HG03354 (cell line): ENCODE data around the gene PPP1R8.

Source experiments
- ATAC-seq: cut with Tn5 transposase; IDR thresholded peaks from one replicate; pipeline ENCODE4 v1.9.1; 2021; ENCODE audit warnings: mild to moderate bottlenecking; ENCODE audit not compliant: unreplicated experiment, poor library complexity, severe bottlenecking

PPP1R8 gene

DNA sequence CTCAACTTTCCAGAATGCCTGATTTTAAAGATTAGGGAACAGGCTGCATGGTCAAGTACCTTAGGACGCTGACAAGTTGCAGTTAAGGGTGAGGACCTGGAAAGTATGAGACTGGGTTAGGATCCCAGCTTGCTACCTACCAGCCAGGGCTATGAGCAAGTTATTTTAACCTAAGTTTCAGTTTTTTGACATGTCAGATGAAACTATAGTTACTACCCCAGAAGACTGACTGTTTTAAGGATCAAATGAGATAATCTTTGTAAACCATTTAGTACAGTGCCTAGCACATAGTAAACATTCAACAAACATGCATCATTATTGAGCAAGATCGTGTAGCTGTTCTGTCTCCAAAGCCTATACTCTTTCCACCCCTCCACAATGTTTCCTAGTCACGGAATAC is 56.2 kb downstream of the PPP1R8 start:
- ATAC-seq: no peak

DNA sequence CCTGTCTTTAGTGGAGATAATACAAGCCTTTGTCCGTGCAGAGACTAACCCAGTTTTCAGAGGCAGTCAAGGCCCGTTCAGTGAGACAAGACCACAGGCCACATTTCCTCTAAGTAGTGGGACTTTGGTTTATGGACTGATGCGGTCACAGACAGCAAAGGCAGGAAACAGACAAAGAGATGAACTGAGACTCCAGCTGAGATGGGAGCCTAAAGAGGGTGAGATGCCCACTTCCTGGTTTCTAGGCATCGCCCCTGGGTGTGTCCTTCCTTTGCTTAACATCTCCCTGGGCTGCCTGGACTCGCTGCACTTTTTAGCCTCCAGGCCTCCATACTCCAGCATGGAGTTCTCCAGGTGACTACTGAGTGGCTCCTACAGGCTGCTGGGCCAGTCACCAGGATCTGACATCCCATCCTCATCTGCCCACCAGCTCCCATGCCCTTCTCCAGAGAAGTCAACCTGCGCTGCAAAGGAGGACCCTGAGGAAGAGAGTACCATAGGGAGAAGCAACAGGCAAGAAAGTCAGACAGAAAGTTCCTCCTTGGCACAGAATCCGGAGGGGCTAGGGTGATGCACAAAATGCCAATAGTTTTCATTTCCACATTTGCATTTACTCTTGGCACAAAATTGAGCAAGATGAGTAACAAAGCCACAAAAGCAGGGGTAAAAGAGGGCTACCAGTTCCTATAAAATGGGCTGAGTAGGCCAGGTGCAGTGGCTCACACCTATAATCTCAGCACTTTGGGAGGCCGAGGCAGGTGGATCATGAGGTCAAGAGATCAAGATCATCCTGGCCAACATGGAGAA is 56.8 kb downstream of the PPP1R8 start:
- ATAC-seq: no peak

DNA sequence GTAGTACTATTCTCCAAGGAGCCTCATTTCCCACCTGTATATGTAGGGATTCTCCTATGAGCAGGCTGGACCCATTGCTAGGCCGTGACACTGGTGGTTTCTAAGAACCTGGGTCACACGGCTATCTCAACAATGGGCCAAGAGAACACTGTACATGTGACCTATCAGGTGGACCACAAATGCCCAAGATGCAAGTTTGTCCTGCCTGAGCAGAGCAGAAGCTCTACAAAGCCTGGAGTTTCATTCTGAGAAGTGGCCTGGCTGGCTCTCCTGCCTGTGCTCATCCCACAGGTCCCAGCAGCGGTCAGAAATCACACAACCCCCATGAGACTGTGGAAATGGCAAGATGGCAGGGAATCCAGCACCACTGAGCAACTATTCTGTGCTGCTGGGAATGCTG is 58.9 kb downstream of the PPP1R8 start:
- no peak for ATAC-seq

DNA sequence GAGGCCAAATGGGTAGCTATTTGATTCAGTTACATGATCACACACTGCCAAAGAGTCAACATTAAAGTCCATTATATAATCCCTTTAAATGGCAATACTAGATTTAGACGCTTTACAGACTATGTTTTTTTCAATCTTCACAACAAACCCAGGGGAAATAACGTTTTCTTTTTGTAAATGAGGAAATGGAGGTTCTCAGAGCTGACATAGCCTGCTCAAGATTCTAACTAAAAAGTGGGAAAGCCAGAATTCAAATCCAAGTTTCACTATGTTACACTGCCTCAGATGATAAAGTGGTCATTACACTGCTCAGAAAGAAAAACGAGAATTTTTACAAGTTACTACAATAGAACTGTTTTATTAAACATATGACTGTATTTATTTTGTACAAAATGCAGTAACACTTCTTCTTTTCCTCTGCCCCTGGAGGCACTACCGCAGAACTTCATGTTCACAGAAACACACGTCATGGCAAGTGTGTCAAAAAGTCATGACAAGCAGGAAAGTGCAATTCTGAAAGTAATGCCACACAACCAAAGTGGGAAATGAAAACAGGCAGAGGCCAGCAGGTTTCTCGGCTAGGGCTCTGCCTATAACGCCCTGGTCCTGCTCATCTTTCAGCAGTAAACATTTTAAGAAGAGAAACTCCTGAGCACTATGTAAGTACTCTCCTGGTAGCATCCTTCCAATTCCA is 60.8 kb downstream of the PPP1R8 start:
- ATAC-seq: peak; percentile 51

DNA sequence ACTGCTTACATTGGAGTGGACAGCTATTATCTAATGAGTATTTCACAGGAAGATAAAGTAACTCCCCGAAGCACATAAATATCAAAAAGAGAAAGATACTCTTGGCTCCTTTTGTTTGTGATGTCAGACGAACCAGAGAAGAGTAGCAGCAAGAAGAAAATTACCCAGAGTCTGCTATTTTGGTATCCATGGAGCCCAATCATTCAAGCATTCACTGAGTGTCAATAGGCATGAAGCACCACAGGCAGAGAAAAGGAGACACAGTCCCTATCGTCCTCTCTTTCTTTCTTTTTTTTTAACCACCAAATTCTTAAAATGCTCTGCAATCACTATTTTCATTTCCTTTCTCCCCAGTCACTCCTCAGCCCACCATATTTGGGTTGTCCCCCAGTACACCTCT is 63.9 kb downstream of the PPP1R8 start:
- no peak for ATAC-seq
